Measurements from ENCODE around the gene NXPH1.

- TF ChIP-seq CTCF (IDR thresholded peaks at IDR 0.05 in 4 of 5, conservative IDR thresholded peaks at IDR 0.05 in 1 of 5) (peak in 2 of 5 experiments; percentile 17 to 29), POLR2A (IDR thresholded peaks at IDR 0.05) (no peak)
Observed at GRCh38 chr7:8436965-8437364, 3.6 kb downstream of the NXPH1 start.
